Glutamatergic neuron (in vitro differentiated cells): ENCODE data around the gene PABPC1L. TPM values are rescaled to one million over a fixed set of nuclear protein-coding genes. Genes with fewer than 3 reads are reported as not detected.
"Not testable (repeated sequence)": the region's sequence is repeated elsewhere in the genome, so short reads cannot be mapped to it uniquely, and the experiment has no call there.

Source experiments
- DNase-seq: peaks from one replicate; pipeline ENCODE4 v3.0.0; 2022
- H3K27ac Mint-ChIP-seq: one replicate; pipeline ENCODE4 v1.8.0; 2020; ENCODE audit warnings: mild to moderate bottlenecking, mixed read lengths, inconsistent platforms; ENCODE audit not compliant: unreplicated experiment
- H3K27me3 Mint-ChIP-seq: one replicate; pipeline ENCODE4 v1.8.0; 2020; ENCODE audit warnings: mild to moderate bottlenecking, moderate library complexity, mixed read lengths, inconsistent platforms; ENCODE audit not compliant: unreplicated experiment
- H3K36me3 Mint-ChIP-seq: one replicate; pipeline ENCODE4 v1.8.0; 2020; ENCODE audit warnings: mild to moderate bottlenecking, mixed read lengths, inconsistent platforms; ENCODE audit not compliant: unreplicated experiment
- H3K4me1 Mint-ChIP-seq: one replicate; pipeline ENCODE4 v1.8.0; 2020; ENCODE audit warnings: mild to moderate bottlenecking, low read depth, mixed read lengths, inconsistent platforms; ENCODE audit not compliant: unreplicated experiment
- H3K4me3 Mint-ChIP-seq: one replicate; pipeline ENCODE4 v1.8.0; 2020; ENCODE audit warnings: mild to moderate bottlenecking, mixed read lengths, inconsistent platforms; ENCODE audit not compliant: unreplicated experiment
- H3K9me3 Mint-ChIP-seq: one replicate; pipeline ENCODE4 v1.8.0; 2020; ENCODE audit warnings: mild to moderate bottlenecking, moderate library complexity, mixed read lengths, inconsistent platforms; ENCODE audit not compliant: unreplicated experiment
- CTCF ChIP-seq: fragments of 200-600 bp; sonication (generic); IDR thresholded peaks from one replicate; pipeline ENCODE4 v1.5.0; 2021; ENCODE audit not compliant: partially characterized antibody, unreplicated experiment
- total RNA-seq: library from RNA; stranded (reverse); fragmentation: NEBNext Ultra II Directional; extraction: Animal tissue kit (Norgen Biotek cat#: 25700); gene quantifications from one replicate; pipeline ENCODE4 v1.2.1, GENCODE V29; 2021; ENCODE audit not compliant: unreplicated experiment

Gene PABPC1L
- total RNA-seq, 1 donor from 2014 or later: 27.7 TPM

GRCh38 chr20:44866703-44867335 lies 43.0 kb upstream of the PABPC1L start:
- Mint-ChIP-seq H3K36me3 (no peaks in the 10 kb centered on the region), H3K27me3 (peaks cover 5% of the 10 kb centered on the region), H3K9me3 (peaks cover 1% of the 10 kb centered on the region), H3K4me1 (peaks cover 7% of the 10 kb centered on the region), H3K4me3 (no peak overlapping the region), H3K27ac (no peak overlapping the region)
- TF ChIP-seq CTCF: no peak
- DNase-seq: no peak

DNA sequence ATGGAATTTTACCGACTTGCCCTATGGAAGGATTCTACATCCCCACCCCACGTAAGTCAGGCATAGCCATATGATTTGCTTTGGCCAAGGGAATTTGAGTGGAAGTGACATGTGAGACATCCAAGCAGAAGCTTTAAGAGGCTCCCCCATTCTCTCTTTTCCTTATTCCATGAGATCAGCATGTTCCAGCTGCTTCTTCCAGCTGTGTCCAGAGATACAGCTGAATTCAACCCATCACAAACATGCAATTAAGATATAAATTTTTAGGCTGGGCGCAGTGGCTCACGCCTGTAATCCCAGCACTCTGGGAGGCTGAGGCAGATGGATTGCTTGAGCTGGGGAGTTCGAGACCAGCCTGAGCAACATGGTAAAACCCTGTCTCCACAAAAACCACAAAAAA lies 40.4 kb upstream of the PABPC1L start:
- no peaks in the 10 kb centered on the region for H3K36me3 Mint-ChIP-seq
- peaks cover 3% of the 10 kb centered on the region for H3K9me3 Mint-ChIP-seq
- H3K27ac Mint-ChIP-seq: no peak overlapping the region
- H3K4me1 Mint-ChIP-seq: peaks cover 1% of the 10 kb centered on the region
- no peak for DNase-seq
- no peak for TF ChIP-seq CTCF
- peaks cover 3% of the 10 kb centered on the region for H3K27me3 Mint-ChIP-seq
- no peak overlapping the region for H3K4me3 Mint-ChIP-seq

- not testable (repeated sequence) for H3K9me3 Mint-ChIP-seq, H3K27me3 Mint-ChIP-seq, H3K27ac Mint-ChIP-seq, H3K36me3 Mint-ChIP-seq, DNase-seq, H3K4me3 Mint-ChIP-seq, H3K4me1 Mint-ChIP-seq
These were observed 27.5 kb upstream of the PABPC1L start for GRCh38 chr20:44882360-44882759.

- H3K4me3 Mint-ChIP-seq: no peak overlapping the region
- H3K9me3 Mint-ChIP-seq: peaks cover 7% of the 10 kb centered on the region
- DNase-seq: no peak
- H3K27me3 Mint-ChIP-seq: peaks cover 6% of the 10 kb centered on the region
- no peak overlapping the region for H3K27ac Mint-ChIP-seq
- H3K4me1 Mint-ChIP-seq: peaks cover 7% of the 10 kb centered on the region
- no peaks in the 10 kb centered on the region for H3K36me3 Mint-ChIP-seq
- TF ChIP-seq CTCF: no peak
These were observed 26.5 kb upstream of the PABPC1L start for GRCh38 chr20:44883214-44883902.

DNA sequence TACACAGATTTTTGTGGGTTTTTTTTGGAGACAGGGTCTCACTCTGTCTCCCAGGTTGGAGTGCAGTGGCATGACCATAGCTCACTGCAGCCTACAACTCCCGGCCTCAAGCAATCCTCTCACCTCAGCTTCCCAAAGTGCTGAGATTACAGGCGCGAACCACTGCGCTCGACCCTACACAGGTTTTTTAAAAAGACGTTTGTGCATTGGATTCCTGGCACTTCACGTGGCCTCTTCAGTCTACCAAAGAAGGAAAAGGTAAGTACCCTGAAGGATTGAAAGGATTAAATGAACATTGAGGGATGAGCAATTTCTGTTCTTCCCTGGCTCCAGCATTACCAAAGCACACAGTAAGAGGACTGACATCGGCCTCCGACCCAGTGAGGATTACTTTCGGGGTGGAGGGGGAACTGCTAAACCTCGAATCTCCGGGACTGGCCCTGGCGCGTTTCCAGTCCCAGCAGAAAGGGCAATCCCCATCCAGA lies 24.9 kb upstream of the PABPC1L start:
- Mint-ChIP-seq H3K27me3 (peaks cover 6% of the 10 kb centered on the region), H3K9me3 (peaks cover 7% of the 10 kb centered on the region), H3K36me3 (no peaks in the 10 kb centered on the region), H3K4me3 (peak overlapping the region; percentile 87), H3K4me1 (peaks cover 18% of the 10 kb centered on the region), H3K27ac (peak overlapping the region; percentile 83)
- TF ChIP-seq CTCF: no peak
- no peak for DNase-seq
